ENCODE measurements around the gene ERCC8. TPM values are rescaled to one million over a fixed set of nuclear protein-coding genes. Genes with fewer than 3 reads are reported as not detected.

Gene ERCC8
- total and polyA plus RNA-seq, 9 of the 15 experiments (the other 6 are each of a cell fraction or from before 2014, with no cell fraction given) = 10.1 to 41.8 (median 24.4) TPM

DNA sequence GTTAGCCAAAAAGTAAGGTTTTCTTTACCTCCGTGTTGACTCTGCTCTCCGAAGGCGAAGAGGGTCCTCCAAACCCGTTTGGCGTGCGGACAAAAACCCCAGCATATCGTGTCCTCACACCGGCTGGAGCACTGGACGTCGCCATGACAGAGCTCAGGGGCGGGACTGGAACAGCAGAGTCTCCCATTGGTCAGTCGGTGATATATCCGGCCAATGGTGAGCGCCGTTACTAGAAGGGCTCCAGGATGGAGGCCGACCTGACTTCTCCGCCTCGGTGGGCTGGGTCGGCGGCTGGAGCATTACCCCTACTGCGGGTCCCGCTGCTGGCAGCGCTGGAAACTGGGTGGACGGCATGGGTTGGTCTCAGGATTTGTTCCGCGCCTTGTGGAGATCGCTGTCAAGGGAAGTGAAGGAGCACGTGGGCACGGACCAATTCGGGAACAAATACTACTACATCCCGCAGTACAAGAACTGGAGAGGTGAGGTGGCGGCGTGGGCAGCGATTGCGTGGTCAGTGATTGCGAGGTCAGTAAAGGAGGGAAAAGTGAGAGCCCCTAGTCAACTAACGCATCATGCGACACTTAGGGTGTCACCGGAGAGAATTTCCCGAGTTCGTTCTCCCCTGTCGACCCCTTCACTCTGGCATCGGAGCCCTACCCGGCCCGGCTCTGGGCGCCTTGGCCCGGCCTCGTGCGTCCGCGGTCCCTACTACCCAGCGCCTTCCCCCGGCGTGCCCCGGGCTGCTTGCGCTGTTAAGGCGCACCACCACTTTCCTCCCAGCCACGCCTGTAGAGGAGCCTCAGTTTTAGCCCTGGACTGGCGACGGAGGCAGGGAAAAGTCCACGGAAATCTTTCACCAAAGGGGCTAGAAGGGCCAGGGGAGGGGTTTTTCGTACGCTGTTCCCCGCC lies at the start of gene ERCC8, which contains the start of gene NDUFAF2 (continued):
- TF ChIP-seq KAT7 (CRISPR knock-in tag; IDR thresholded peaks at IDR 0.05; ENCODE audit: borderline replicate concordance) (no peak), CEBPG (CRISPR knock-in tag; IDR thresholded peaks at IDR 0.05) (no peak), CEBPG (tag; conservative IDR thresholded peaks at IDR 0.05 in 1 of 2, IDR thresholded peaks at IDR 0.05 in 1 of 2) (no peak), KDM5B (IDR thresholded peaks at IDR 0.05; ENCODE audit: insufficient replicate concordance, low read depth, low read length) (peak; percentile 59), ZBTB5 (IDR thresholded peaks at IDR 0.05) (no peak), ZFP91 (CRISPR knock-in tag; IDR thresholded peaks at IDR 0.05) (no peak), NFATC3 (IDR thresholded peaks at IDR 0.05) (no peak), ZNF311 (CRISPR knock-in tag; IDR thresholded peaks at IDR 0.05) (no peak), ZNF77 (CRISPR knock-in tag; IDR thresholded peaks at IDR 0.05) (no peak), ZNF232 (CRISPR knock-in tag; IDR thresholded peaks at IDR 0.05) (no peak), ZNF431 (CRISPR knock-in tag; IDR thresholded peaks at IDR 0.05) (peak; percentile 69; the same call in 1 of the 2 replicates), CEBPZ (IDR thresholded peaks at IDR 0.05; ENCODE audit: borderline replicate concordance, low read depth, low read length) (no peak), SUPT5H (IDR thresholded peaks at IDR 0.05) (peak; percentile 81), POLR3G (IDR thresholded peaks at IDR 0.05; ENCODE audit: extremely low read depth, insufficient read length, insufficient replicate concordance) (no peak), CGGBP1 (CRISPR knock-in tag; IDR thresholded peaks at IDR 0.05) (no peak), RCOR1 (IDR thresholded peaks at IDR 0.05; ENCODE audit: borderline replicate concordance in 1 of 2, low read depth in 2 of 2, low read length in 2 of 2) (no peak)
- TF ChIP-seq, protein P1, sequence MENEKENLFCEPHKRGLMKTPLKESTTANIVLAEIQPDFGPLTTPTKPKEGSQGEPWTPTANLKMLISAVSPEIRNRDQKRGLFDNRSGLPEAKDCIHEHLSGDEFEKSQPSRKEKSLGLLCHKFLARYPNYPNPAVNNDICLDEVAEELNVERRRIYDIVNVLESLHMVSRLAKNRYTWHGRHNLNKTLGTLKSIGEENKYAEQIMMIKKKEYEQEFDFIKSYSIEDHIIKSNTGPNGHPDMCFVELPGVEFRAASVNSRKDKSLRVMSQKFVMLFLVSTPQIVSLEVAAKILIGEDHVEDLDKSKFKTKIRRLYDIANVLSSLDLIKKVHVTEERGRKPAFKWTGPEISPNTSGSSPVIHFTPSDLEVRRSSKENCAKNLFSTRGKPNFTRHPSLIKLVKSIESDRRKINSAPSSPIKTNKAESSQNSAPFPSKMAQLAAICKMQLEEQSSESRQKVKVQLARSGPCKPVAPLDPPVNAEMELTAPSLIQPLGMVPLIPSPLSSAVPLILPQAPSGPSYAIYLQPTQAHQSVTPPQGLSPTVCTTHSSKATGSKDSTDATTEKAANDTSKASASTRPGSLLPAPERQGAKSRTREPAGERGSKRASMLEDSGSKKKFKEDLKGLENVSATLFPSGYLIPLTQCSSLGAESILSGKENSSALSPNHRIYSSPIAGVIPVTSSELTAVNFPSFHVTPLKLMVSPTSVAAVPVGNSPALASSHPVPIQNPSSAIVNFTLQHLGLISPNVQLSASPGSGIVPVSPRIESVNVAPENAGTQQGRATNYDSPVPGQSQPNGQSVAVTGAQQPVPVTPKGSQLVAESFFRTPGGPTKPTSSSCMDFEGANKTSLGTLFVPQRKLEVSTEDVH (IDR thresholded peaks at IDR 0.05; ENCODE audit: low read depth, partially characterized antibody) = no peak

All from K562 (cell line).